Measurements from ENCODE around the gene SAMD4B. TPM values are rescaled to one million over a fixed set of nuclear protein-coding genes. Genes with fewer than 3 reads are reported as not detected.
"Not testable (repeated sequence)": the region's sequence is repeated elsewhere in the genome, so short reads cannot be mapped to it uniquely, and the experiment has no call there.

The SAMD4B gene
- polyA plus RNA-seq, 3 donors: 34.3 to 79.0 (median 77.6) TPM

DNA sequence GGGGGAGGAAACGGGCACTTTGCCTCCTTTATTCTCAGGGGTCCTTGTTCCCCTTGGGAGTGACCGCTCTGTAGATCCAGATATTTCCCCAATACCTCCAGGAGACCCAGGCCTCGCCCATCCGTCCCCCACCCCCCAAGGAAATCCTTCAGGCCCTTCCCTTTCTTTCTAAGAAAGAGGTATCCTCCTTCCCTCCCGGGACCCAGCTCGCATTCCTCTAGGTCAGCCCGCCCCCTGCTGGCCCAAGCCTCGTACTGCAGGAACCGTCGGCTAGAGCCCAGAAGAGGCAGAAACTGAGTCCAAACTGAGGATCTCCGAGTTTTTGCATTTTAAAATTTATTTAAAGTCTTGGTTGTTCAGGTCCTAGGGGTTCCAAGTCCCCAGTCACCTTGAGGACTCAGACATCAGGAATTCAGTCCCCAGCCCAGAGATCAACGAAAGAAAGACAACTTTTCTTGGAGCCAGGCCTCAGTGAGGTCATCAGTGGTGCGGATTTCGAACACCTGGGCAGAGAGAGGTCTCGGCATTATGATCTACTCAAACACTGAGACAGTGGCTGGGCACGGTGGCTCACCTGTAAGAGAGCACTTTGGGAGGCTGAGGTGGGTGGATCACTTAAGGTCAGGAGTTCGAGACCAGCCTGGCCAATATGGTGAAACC lies 14.0 kb upstream of the SAMD4B start:
- 25 to 33% (median 29%) methylated on average over 17 of the region's 17 CpGs for WGBS, 3 donors

DNA sequence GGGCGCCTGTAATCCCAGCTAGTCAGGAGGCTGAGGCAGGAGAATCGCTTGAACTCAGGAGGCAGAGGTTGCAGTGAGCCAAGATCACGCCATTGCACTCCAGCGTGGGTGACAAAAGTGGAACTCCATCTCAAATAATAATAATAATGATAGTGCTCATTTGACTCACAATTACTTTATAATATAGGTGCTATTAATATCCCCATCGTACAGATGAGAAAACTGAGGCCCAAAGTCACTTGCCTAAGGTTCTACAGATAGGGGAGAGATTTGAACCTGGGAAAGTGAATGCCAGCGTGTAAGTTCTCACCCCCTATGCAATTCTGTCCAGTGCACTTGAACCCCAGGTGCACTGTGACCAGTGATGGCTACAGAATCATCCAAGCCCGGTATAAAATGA lies 12.3 kb upstream of the SAMD4B start:
- 87 to 92% (median 88%) methylated on average over 7 of the region's 7 CpGs for WGBS, 3 donors
- H3K27ac ChIP-seq (ENCODE audit: low read depth, low read length): no peak overlapping the region

More for the DNA sequence above, 14.0 kb upstream of the SAMD4B start:
- no peak overlapping the region for H3K27ac ChIP-seq (ENCODE audit: low read depth, low read length)

DNA sequence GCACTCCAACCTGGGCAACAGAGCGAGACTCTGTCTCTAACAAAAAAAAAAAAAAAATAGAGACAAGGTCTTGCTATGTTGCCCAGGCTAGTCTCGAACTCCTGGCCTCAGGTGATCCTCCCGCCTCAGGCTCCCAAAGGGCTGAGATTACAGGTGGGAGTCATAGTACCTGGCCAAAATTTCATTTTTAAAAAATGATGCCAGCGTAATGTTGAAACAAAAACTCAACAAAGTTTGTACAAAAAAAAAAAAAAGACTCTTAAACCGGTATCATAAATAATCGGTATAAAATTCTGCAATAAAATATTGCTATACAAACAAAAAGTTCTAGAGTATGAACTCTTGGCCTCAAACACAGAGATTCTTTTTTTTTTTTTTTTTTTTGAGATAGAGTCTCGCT lies 9.9 kb upstream of the SAMD4B start:
- 81 to 88% (median 87%) methylated on average over 7 of the region's 7 CpGs for WGBS, 3 donors
- H3K27ac ChIP-seq (ENCODE audit: low read depth, low read length): no peak overlapping the region

DNA sequence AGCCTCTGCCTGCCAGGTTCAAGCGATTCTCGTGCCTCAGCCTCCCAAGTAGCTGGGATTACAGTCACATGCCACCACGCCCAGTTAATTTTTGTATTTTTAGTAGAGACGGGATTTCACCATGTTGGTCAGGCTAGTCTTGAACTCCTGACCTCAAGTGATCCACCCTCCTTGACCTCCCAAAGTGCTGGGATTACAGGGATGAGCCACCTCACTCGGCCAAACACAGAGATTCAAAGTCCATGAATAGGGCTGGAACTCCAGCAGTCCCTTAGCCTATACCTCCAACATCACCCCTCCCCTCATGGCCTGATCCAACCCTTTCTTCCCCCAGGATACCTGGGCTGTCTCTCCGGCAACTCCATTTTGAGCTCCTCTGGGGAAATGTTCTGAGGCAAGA lies 9.5 kb upstream of the SAMD4B start:
- WGBS, 3 donors: 71 to 82% (median 75%) methylated on average over 6 of the region's 6 CpGs
- not testable (repeated sequence) for H3K27ac ChIP-seq (ENCODE audit: low read depth, low read length)

DNA sequence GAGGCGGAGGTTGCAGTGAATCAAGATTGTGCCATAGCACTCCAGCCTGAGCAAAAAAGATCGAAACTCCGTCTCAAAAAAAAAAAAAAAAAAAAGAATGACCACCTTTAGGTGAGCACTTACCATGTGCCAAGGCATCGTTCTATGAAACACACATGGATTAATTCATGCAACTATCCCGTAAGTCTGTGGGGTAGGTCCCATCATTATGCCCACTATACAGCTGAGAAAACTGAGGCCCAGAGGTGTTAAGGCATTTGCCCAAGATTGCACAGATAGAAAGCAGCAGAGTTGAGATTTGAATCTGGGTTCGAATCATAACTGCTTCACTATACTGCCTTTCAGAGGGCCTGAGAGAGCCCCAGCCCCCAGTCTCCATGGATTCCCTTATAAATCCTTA lies 8.7 kb upstream of the SAMD4B start:
- no peak overlapping the region for H3K27ac ChIP-seq (ENCODE audit: low read depth, low read length)
- 87 to 96% (median 94%) methylated on average over 6 of the region's 6 CpGs for WGBS, 3 donors

DNA sequence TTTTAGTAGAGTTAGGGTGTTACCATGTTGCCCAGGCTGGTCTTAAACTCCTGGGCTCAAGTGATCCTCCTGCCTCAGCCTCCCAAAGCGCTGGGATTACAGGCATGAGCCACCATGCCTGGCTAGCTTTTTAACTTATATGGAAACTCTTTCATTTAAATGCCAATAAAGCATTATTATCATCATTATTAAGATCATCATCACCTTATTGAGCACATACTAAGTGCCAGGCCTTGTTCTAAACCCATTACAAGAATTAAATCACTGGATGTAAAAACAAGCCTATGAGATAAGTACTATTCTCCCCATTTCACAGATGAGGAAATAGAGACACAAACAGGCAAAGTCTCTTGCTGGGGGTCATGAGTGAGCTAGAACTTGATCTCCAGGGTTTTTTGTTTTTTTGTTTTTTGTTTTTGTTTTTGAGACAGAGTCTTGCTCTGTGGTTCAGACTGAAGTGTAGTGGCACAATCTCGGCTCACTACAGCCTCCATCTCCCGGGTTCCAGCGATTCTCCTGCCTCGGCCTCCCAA lies 7.7 kb upstream of the SAMD4B start:
- WGBS, 3 donors: 82 to 86% (median 84%) methylated on average over 5 of the region's 5 CpGs

DNA sequence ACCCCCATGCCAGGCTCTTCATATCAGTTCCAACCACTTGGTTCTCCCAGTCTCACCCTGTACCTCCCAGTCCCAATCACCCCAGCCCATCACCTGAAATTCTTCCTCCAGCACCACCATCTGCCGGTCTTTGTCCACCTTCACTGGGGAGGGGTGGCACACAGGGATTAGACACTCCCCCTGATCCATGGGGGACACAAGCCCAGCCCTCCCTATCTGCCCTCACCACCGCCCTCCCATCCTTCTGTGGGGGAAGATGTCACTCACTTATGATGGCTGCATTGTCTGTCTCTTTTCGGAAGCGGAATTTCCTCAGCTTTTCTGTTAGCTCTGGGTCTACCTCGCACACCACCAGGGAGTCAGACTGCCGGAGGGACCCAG lies 7.1 kb upstream of the SAMD4B start:
- WGBS, 3 donors: 26 to 45% (median 35%) methylated on average over 6 of the region's 6 CpGs
- H3K27ac ChIP-seq (ENCODE audit: low read depth, low read length): peak overlapping the region; percentile 65

More for the DNA sequence above, 7.7 kb upstream of the SAMD4B start:
- no peak overlapping the region for H3K27ac ChIP-seq (ENCODE audit: low read depth, low read length)

DNA sequence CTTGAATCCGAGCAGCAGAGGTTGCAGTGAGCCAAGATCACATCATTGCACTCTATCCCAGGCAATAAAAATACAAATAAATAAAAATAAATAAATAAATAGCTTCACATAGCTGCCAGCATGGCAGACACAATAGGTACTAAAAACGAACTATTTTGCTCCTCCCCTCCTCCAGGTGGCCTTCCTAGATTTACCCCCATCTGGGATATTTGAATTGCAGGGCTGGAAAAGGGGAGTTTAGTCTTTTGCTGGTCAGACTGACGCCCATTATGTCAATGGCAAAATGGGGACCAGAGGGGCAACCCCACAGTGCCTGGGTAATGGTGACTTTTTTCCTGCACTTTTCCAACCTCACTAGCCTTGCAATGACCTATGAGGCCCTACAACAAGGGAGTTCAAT lies 5.7 kb upstream of the SAMD4B start:
- H3K27ac ChIP-seq (ENCODE audit: low read depth, low read length): no peak overlapping the region
- WGBS, 3 donors: 62 to 65% (median 63%) methylated on average over 3 of the region's 3 CpGs

DNA sequence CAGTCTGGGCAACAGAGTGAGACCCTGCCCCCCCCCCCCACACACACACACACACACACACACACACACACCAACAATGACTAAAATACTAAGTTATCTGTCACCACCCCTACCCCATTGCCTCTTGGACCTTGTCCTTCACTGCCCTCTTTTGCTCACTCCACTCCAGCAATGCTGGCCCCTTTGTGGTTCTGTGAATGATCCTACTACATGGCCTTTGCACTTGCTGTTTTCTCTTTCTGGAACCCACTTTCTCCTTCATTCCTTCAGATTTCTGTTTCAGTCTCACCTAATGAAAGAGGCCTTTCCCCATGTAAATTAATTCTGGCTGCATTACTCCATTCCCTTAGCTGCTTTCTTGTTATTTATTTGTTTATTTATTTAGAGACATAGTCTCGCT lies 2.5 kb upstream of the SAMD4B start:
- no peak overlapping the region for H3K27ac ChIP-seq (ENCODE audit: low read depth, low read length)
- 96 to 98% (median 96%) methylated on average over 1 of the region's 1 CpG for WGBS, 3 donors

DNA sequence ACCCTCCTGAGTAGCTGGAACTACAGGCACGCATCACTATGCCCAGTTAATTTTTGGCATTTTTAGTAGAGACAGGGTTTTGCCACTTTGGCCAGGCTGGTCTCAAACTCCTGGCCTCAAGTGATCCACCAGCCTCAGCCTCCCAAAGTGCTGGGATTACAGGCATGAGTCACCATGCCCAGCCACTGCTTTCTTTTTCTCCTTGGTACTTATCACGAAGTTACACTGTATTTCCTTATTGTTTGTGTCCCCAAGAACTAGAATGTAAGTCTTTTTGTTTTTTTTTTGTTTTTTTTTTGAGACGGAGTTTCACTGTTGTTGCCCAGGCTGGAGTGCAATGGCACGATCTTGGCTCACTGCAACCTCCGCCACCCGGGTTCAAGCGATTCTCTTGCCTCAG lies 2.1 kb upstream of the SAMD4B start:
- H3K27ac ChIP-seq (ENCODE audit: low read depth, low read length): not testable (repeated sequence)
- WGBS, 3 donors: 76 to 89% (median 76%) methylated on average over 7 of the region's 7 CpGs

DNA sequence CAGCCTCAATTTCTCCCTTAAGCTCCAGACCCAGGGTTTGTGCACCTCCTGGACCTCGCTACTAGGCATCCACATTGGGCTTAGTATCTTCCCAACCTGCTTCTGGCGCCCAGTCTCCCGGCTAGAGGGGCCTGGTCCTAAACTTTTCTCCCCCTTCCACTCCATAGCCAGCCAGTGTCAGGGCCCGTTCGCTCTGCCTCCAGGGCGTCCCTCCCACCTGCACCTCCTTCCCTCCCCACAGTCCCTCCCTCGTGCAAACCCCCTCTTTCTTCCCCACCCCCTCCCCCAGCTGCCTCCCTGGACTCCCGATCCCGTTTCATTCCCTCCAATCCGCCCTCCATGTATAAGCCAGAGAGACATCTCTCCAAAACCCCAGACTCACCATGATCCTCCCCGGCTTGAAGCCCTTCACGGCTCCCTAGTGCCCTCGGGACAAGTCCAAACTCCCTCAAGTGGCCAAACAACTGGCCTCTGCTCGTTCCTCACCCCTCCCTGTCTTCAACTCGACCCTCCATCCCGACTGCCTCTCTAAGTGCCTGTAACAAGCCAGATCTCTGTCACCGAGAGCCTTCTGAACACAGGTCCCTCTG lies 997 bp upstream of the SAMD4B start:
- peak overlapping the region; percentile 30 for H3K27ac ChIP-seq (ENCODE audit: low read depth, low read length)
- 2 to 3% (median 2%) methylated on average over 17 of the region's 17 CpGs for WGBS, 3 donors

DNA sequence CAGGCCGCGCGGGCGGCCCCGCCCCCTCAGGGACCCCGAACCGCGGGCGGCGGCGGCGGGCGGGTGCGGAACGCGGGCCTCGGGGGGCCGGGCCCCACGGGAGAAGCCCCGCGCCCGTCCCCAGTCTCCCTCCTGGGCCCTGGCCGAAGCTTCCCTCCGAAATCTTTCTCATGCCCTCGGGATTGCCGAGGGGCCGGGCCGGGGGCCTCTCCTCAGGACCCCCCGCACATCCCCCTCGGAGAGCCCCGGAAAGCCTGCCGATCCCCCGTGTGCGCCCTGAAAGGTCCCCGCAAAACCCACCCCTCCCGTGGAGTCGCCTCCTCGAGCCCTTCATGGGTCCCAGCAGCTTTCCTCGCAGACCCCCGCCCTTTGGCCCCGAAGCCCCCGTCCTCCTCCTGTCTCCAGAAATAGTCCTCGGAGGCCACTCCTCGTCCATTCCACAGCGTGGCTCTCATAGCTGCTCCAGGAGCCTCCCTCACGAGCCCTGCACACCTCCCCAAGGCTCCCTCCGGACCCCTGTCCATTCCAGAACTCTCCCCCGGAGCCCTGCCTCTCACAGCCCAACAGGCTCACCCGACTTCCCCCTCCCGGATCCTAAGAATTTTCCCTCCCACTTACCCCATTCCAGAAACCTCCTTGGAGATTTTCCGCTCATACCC lies 555 bp downstream of the SAMD4B start:
- 2 to 3% (median 3%) methylated on average over 29 to 51 of the region's 51 CpGs for WGBS, 3 donors
- peak overlapping the region; percentile 52 for H3K27ac ChIP-seq (ENCODE audit: low read depth, low read length)

DNA sequence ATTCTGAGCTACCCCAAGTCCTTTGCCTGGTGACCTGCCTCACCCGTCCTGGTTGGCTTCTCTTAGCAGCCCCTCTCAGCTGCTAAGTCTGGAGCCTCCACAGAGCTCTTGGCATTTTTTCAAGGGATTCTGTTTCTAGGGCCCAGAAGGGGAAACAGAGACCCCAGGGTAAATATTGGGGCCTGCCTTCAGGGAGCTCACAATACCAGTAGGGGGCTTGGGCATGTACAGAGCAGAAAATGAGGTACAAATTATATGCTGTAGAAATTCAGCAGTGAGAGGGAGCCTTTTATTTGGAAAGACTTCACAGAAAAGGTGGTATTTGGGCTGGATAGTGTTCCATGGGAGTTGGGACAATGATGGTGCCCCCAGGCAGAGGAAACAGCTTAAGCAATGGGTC lies 3.7 kb downstream of the SAMD4B start:
- no peak overlapping the region for H3K27ac ChIP-seq (ENCODE audit: low read depth, low read length)
- WGBS, 3 donors: 72 to 89% (median 89%) methylated on average over 1 of the region's 1 CpG

DNA sequence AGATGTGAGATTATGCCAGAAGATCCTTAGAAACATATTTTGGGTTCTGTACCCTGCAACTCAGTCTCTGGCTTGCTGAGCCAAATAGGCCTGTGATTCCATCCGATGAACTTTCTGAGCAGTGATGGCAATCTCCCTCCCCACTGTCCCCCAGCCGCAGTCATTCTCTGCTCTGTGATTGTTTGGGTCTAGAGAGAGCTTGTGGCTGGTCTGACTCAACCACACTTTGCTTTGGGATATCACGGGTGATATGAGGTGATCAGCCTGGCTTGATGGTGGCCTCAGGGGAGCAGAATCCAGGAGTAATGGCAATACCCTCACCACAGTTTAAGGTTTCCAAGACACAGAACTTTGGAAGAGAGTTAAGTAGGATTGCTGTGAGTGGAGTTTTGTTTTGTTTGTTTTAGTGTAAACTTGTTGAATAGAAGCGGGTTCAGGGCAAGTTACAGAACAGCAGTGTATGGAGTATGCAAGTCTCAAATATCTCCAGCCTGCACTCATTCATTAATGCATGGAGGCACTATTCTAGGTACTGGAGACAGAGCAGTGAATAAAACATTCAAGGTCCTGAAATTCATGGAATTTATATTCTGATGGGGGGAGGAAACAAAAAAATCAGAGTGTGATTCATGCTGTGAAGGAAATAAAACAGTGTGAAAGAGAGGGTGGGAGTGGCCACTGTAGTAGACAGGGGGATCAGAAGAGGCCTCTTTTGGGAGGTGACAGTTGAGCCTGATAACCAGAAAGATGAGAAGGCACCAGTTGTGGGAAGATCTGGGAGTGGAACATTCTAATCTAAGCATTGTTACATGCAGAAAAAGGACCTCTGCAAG lies 5.3 kb downstream of the SAMD4B start:
- WGBS, 3 donors: 90 to 92% (median 91%) methylated on average over 4 of the region's 4 CpGs
- H3K27ac ChIP-seq (ENCODE audit: low read depth, low read length): no peak overlapping the region

DNA sequence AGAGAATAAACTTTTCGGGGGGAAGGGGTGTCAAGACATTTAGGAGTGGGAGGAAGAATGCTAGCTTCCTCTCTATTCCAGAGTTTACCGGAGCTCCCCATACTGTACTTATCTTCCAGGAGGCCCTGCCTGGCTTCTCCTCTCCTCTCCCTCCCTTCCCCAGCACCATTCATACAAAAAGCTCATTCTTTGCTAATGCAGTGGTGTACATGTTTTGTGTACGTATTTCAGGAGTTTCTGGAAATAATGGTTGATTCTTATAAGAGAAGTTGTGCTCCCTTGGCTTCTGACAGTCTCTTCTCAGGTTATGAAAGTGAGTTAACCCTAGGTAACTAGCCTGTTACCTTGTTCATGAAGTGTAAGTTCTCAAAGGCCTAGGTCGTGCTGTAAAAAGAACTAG lies 7.1 kb downstream of the SAMD4B start:
- H3K27ac ChIP-seq (ENCODE audit: low read depth, low read length): no peak overlapping the region
- 81 to 82% (median 81%) methylated on average over 4 of the region's 4 CpGs for WGBS, 3 donors

DNA sequence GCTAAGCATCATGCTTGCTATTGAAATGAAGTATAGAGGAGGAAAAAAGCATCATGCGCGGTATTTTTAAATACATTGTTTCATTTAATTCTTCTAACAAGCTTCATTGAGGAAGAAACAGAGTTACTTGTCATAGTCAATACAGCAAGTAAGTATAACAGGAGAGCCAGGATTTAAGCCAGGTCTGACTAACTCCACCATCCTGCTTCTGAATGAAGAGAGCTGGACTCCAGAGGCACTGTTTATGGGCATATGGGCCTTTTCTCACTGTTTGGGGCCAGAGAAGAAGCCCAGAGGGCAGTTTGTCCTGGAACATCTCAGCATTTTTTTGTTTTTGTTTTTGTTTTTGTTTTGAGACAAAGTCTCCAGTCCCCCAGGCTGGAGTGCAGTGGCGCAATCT lies 7.9 kb downstream of the SAMD4B start:
- 93 to 98% (median 97%) methylated on average over 3 of the region's 3 CpGs for WGBS, 3 donors

DNA sequence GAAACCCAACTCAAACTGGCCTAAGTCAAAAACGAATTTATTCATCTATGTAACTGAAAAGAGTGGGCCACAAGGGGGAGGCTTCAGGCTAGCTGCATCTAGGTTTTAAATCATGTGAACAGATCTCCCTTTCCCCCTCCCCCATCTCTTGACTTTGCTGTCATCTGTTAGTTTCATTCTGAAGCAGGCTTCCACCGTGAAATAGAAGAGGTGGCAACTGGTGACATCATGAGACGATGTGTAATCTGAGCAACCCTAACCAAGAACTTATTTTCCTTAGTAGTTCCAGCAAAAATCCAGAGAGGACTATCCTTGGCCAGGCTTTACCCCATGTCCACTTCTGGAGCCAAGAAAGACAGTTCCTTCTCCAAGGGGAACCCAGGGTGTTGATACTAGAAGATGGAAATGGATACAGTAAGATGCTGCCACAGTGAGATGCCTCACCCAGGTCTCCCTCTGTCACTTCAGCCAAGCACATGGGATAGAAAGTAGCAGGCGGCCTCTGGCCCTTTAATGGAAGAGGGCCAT lies 9.4 kb downstream of the SAMD4B start:
- WGBS, 3 donors: 51 to 64% (median 64%) methylated on average over 4 of the region's 4 CpGs
- H3K27ac ChIP-seq (ENCODE audit: low read depth, low read length): no peak overlapping the region

More for the DNA sequence above, 7.9 kb downstream of the SAMD4B start:
- H3K27ac ChIP-seq (ENCODE audit: low read depth, low read length): no peak overlapping the region

DNA sequence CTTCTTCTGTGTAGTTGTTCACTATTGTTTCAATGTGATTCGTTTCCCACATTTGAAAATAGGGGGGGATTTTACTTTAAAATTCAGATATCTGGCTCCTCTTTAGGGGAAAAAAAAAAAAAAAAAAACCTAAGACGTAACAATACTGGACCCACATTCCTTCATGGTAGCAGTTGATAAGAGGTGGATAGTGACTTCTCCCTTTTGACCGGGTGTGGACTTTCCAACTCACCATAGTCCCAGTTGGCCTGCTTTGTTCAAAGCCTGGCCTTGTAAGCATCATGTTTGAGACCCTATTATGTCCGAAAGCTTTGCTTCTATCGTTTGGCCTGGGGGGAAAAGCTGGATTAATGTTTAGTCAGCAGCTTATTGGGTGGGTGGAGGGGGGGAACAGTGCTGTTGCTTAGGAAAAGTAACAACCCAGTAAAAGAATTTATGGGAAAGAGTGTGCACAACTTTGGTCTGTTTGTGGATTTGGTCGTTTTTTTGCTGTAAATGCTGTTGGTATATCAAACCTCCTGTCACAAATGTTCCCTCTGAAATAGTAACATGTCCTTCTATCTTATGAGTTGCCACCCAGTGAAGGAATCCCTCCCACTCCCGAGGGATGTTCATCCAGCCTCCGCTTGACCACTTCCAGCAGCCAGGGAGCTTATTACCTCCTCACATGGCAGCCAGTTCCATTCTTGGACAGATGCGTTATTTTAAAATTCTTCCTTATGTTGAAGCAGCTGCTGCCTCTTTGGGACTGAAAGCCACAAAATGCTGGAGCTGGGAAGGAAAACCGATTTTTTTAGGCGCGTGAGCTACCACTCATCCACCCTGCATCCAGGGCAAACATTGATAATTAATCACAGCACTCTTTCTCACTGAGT lies 10.4 kb downstream of the SAMD4B start:
- no peak overlapping the region for H3K27ac ChIP-seq (ENCODE audit: low read depth, low read length)
- 68 to 73% (median 73%) methylated on average over 12 of the region's 12 CpGs for WGBS, 3 donors

Measured in adipose tissue (tissue), 3 donors.